ENCODE measurements around the gene BTBD19.
"Not testable (repeated sequence)": the region's sequence is repeated elsewhere in the genome, so short reads cannot be mapped to it uniquely, and the experiment has no call there.

BTBD19 gene

DNA sequence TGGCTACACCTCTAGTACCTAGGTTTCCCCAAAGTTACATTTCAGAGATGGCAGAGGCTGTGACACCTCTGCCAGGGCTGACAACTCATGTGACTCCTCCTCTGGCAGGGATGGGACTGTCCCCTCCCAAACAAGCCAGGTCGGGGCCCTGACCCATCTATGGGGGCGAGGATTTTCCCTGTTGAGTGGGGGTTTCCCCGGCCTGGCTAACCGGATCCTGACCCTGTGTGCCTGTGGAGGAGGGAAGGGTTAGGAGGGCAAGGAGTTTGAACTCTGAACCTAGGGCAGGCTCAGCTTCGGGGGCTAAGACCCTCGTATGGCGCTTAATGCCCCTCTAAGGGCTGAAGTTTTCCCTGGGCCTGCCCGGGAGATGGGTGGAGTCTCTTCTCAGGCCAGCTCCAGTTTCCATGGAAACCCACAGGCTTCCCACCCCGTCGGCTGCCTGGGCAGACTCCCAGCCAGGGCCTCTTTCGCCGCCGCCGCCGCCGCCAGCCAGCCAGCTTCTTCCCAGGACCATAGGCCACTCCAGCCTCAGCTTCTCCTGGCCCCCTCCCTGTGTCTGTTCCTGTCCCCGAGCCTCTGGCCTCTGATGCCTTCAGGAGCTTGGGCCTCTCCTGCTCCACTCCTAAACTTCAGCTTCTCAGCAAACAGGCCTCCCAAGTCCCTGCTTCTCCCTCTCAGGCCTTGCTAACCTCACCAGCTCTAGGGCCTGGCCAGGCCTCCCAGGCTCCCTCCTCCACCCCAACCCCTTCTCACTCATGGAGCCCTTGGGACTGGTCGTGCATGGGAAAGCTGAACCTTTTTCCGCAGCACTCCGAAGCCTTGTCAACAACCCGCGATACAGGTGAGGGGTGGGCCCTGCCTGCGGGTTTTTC, at the start of gene BTBD19:
Gene BTBD19, plus strand, starts transcription at position 461 of the 875 bp plus-strand sequence. Its CDS starts 298 bp downstream, at position 759.
- DNase-seq: peak; percentile 91

- no peak for DNase-seq
Measured at GRCh38 chr1:44759077-44759476, 49.2 kb upstream of the BTBD19 start.

- no peak for DNase-seq
Measured at GRCh38 chr1:44760876-44761275, 47.4 kb upstream of the BTBD19 start.

GRCh38 chr1:44766421-44766820, 41.9 kb upstream of the BTBD19 start:
- DNase-seq: not testable (repeated sequence)

GRCh38 chr1:44775078-44775929, 33.0 kb upstream of the BTBD19 start, which contains the start of gene RPS8:
RPS8 (plus strand) TSS chr1:44775540; CDS start chr1:44775597, 57 bp downstream.
- peak; percentile 95 for DNase-seq

GRCh38 chr1:44775930-44776729, 32.2 kb upstream of the BTBD19 start:
- no peak for DNase-seq

GRCh38 chr1:44776730-44777068, 31.6 kb upstream of the BTBD19 start:
- DNase-seq: no peak

- DNase-seq: no peak
Measured at GRCh38 chr1:44777547-44777946, 30.8 kb upstream of the BTBD19 start.

GRCh38 chr1:44777969-44778635, 30.2 kb upstream of the BTBD19 start:
- no peak for DNase-seq

DNA sequence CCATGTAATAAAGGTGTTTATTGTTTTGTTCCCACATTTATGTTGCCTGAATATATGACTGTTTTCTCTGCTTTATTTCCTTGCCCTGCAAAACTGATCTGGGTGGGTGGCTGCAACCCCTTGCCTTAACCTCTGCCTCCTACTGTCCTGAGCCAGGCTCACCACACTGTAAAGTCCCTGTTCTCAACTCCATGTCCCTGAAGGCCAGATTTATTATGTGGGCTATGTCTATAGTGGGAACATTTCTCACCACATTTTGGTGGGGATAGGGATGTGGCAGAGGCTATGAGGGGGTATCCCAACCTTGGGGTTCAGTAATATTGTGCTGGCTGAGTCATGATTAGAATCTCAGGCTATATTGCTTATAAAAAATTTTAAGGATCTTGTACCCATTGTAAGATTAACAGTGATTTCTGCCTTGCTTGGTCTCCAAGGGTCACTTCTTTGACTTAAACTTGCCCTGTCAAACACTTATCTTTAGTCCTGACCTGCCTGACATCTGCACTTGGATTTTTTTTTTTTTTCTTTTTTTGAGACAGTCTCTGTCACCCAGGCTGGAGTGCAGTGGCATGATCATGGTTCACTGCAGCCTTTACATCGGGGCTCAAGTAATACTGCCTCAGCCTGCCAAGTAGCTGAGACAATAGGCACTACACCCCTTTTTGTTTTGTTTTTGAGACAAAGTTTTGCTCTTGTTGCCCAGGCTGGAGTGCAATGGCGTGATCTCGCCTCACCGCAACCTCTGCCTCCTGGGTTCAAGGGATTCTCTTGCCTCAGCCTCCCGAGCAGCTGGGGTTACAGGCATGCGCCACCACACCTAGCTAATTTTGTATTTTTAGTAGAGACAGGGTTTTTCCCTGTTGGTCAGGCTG, 29.4 kb upstream of the BTBD19 start:
- no peak for DNase-seq

DNA sequence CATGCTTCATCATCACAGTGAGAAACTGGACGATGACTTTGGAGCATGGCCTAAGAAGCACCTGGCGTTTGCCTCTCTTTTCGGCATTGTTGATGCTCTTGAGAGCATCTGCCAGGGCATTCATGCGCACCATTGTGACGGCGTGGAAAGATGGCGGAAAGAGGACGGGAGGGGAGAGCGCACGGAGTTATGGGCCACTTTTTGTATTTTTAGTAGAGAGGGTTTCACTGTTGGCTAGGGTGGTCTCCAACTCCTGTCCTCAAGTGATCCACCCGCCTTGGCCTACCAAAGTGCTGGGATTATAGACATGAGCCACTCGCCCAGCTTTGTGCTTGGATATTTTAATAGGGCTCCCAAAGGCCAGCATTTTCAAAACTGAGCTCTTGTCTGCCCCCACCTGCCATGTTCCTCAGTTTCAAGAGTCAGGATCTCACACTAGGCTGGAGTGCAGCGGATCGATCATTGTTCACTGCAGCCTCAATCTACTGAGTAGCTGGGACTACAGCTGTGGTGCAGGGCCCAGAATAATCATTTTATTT, 27.7 kb upstream of the BTBD19 start:
- no peak for DNase-seq

GRCh38 chr1:44783697-44784093, 24.6 kb upstream of the BTBD19 start:
- no peak for DNase-seq

- no peak for DNase-seq
Measured at GRCh38 chr1:44784094-44785028, 24.0 kb upstream of the BTBD19 start.

DNA sequence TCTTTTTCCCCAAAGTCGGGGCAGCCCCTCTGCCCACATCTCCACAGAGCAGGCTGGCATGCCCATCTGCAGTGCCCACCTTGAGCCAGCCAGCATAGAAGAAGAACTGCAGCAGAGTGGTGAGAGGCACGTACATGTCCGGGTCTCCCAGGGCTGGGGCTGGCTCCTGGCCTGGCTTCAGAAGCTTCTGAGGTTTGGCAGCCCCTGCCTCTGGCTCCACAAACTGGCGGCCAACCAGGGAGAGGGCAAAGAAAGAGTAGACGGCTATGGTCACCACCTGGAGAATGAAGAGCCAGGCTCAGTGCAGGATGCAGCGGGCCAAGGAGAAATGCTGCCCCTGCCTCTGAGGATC, 23.3 kb upstream of the BTBD19 start:
- DNase-seq: no peak

GRCh38 chr1:44785501-44786137, 22.7 kb upstream of the BTBD19 start:
- DNase-seq: no peak

DNA sequence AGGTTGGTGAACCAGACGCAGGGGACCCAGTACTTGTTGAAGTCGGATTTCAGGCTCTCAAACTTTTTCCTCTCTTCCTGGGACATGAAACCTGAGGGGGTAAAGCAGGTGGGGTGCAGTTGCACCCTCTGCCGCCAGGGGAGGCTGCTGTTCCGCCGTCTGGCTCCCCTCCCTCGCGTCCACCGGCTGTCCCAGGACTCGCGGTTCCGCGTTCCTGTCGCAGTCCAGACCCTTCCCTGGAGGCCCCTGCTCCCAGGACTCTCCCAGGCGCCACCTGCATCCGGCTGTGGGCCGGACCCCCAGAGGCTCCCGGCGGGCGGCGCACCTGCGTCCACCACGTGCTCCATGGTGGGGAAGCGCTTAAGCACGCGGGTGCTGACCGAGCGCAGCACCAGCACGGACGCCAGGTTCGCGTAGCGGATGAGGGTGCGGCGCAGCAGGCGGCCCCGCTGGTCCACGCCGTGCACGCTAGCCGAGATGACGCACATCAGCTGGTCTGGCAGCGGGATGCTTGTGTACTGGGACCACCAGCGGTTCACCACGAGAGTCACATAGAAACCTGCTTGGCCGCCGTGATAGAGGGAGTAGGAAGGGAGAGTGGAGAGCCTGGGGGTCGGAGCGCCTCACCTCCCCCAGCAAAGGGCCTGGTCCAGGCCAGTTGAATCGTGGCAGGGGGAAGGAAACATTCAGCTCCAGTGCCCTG, 22.0 kb upstream of the BTBD19 start:
- peak; percentile 41 for DNase-seq

GRCh38 chr1:44786841-44787426, 21.4 kb upstream of the BTBD19 start:
- no peak for DNase-seq

DNA sequence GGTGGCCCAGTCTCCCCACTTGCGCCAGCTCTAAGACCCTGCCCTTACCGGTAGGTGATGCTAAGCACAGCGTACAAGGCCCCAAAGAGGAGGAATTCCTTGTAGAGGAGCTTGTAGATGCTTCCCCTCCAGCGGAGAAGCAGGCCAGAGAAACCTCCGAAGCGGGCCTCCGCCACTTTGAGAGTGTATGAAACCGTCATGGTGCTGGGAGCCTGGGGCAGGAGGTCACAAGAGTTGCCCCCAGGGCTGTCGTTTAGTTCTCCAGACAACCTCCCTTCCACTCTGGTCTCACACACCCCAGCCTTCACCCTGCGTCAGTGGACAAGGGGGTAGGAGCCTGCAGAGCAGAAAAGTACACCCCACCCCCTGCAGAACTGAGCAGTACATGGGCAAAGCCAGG, 20.8 kb upstream of the BTBD19 start:
- no peak for DNase-seq

All from fibroblast of upper back skin (primary cell).